Activated effector memory CD4-positive, alpha-beta T cell treated with anti-CD3 and anti-CD28 coated beads, Interleukin-2, amount 50 U/mL, for 16 hours (primary cell): Measurements from ENCODE around the gene LRRK1.

Experiments used
- DNase-seq: peaks from one replicate; pipeline ENCODE4 v3.0.0-alpha.2; 2020

Gene LRRK1

GRCh38 chr15:100918034-100918689, 995 bp upstream of the LRRK1 start:
- peak; percentile 87 for DNase-seq

GRCh38 chr15:100919481-100920405, 586 bp downstream of the LRRK1 start:
- no peak for DNase-seq

GRCh38 chr15:100920516-100921135, 1.5 kb downstream of the LRRK1 start:
- DNase-seq = no peak

GRCh38 chr15:100922192-100923040, 3.3 kb downstream of the LRRK1 start:
- DNase-seq = no peak

- no peak for DNase-seq
Observed at GRCh38 chr15:100923076-100923475, 3.9 kb downstream of the LRRK1 start.

GRCh38 chr15:100923902-100924301, 4.7 kb downstream of the LRRK1 start:
- no peak for DNase-seq

GRCh38 chr15:100924436-100924835, 5.3 kb downstream of the LRRK1 start:
- DNase-seq = no peak

- DNase-seq = no peak
Observed at GRCh38 chr15:100925480-100925879, 6.3 kb downstream of the LRRK1 start.

GRCh38 chr15:100926258-100926657, 7.1 kb downstream of the LRRK1 start:
- no peak for DNase-seq

GRCh38 chr15:100926971-100927756, 8.0 kb downstream of the LRRK1 start:
- DNase-seq = no peak

- DNase-seq = no peak
Observed at GRCh38 chr15:100928632-100929280, 9.6 kb downstream of the LRRK1 start.

GRCh38 chr15:100929641-100930042, 10.5 kb downstream of the LRRK1 start:
- DNase-seq = no peak

- no peak for DNase-seq
Observed at GRCh38 chr15:100930306-100930848, 11.2 kb downstream of the LRRK1 start.

- no peak for DNase-seq
Observed at GRCh38 chr15:100931143-100931890, 12.2 kb downstream of the LRRK1 start.

GRCh38 chr15:100932676-100933348, 13.7 kb downstream of the LRRK1 start:
- no peak for DNase-seq

- DNase-seq = no peak
Observed at GRCh38 chr15:100934166-100934565, 15.0 kb downstream of the LRRK1 start.

- no peak for DNase-seq
Observed at GRCh38 chr15:100934726-100935125, 15.6 kb downstream of the LRRK1 start.

GRCh38 chr15:100937171-100937570, 18.0 kb downstream of the LRRK1 start:
- no peak for DNase-seq

- DNase-seq = no peak
Observed at GRCh38 chr15:100939791-100940190, 20.6 kb downstream of the LRRK1 start.
